ENCODE results near the gene E4F1. TPM values are rescaled to one million over a fixed set of nuclear protein-coding genes. Genes with fewer than 3 reads are reported as not detected.

The E4F1 gene
- polyA plus RNA-seq, 3 donors, result 4.9 to 50.9 (median 5.8) TPM

DNA sequence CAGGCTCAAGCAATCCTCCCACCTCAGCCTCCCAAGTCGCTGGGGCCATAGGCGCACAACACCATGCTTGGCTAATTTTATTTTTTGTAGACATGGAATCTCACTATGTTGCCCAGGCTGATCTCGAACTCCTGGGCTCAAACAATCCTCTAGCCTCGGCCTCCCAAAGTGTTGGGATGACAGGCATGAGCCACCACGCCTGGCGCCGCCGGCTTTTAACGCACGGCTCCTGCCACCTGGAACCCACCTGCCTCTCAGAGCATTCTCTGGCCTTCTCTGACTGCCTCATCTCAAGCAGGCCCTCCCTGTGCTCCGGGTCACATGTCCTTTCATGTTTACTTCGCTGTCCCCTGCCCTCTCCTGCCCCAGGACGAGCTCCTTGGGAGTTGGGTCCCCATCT, 37.3 kb upstream of the E4F1 start:
- H3K4me1 ChIP-seq (ENCODE audit: control insufficient read depth in 1 of 2, insufficient read depth in 2 of 2, low read length in 2 of 2), result no peaks in the 10 kb centered on the region
- WGBS (ENCODE audit: insufficient coverage), result 92% methylated on average over 13 of the region's 13 CpGs
- Mint-ChIP-seq H3K9me3 (peaks cover 0 to 2% (median 0%) of the 10 kb centered on the region in 7 donors), H3K36me3 (no peaks in the 10 kb centered on the region), H3K27ac (peak overlapping the region in 1 of 7 donors; percentile 16), H3K4me3 (no peak overlapping the region), H3K4me1 (no peaks in the 10 kb centered on the region), H3K27me3 (ENCODE audit: low read depth in 3 of 3) (peaks cover 2 to 6% (median 4%) of the 10 kb centered on the region in 3 donors)
- no peak overlapping the region for H3K27ac ChIP-seq (ENCODE audit: low read depth in 1 of 2, low read length in 2 of 2)
- TF ChIP-seq, protein P1, sequence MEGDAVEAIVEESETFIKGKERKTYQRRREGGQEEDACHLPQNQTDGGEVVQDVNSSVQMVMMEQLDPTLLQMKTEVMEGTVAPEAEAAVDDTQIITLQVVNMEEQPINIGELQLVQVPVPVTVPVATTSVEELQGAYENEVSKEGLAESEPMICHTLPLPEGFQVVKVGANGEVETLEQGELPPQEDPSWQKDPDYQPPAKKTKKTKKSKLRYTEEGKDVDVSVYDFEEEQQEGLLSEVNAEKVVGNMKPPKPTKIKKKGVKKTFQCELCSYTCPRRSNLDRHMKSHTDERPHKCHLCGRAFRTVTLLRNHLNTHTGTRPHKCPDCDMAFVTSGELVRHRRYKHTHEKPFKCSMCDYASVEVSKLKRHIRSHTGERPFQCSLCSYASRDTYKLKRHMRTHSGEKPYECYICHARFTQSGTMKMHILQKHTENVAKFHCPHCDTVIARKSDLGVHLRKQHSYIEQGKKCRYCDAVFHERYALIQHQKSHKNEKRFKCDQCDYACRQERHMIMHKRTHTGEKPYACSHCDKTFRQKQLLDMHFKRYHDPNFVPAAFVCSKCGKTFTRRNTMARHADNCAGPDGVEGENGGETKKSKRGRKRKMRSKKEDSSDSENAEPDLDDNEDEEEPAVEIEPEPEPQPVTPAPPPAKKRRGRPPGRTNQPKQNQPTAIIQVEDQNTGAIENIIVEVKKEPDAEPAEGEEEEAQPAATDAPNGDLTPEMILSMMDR (IDR thresholded peaks at IDR 0.05), result no peak
- H3K4me3 ChIP-seq (replicated peaks in 1 of 3; ENCODE audit: low read depth in 2 of 3, low read length in 3 of 3), result no peak overlapping the region
- intact Hi-C loops (cut with micrococcal nuclease), result no loop called here
- H3K9me3 ChIP-seq (replicated peaks in 1 of 2; ENCODE audit: control insufficient read depth in 1 of 2, insufficient read depth in 1 of 2, low read length in 2 of 2), result no peaks in the 10 kb centered on the region
- H3K27me3 ChIP-seq (ENCODE audit: control insufficient read depth in 2 of 2, insufficient read depth in 2 of 2, low read length in 2 of 2), result no peaks in the 10 kb centered on the region
- no peaks in the 10 kb centered on the region for H4K20me1 ChIP-seq (ENCODE audit: insufficient read depth, low read length)
- no peaks in the 10 kb centered on the region for H3K36me3 ChIP-seq (replicated peaks in 1 of 2; ENCODE audit: control insufficient read depth in 1 of 2, insufficient read depth in 2 of 2, low read length in 2 of 2)
- no peak overlapping the region for H2AFZ ChIP-seq (ENCODE audit: insufficient read depth, low read depth, low read length, poor library complexity, severe bottlenecking)
- H3K9ac ChIP-seq (ENCODE audit: insufficient read depth, low read length, poor library complexity, severe bottlenecking), result no peak overlapping the region
- H3K79me2 ChIP-seq (ENCODE audit: insufficient read depth, low read length), result no peaks in the 10 kb centered on the region
- H3K4me2 ChIP-seq (replicated peaks; ENCODE audit: extremely low read depth, low read length, poor library complexity, severe bottlenecking), result no peak overlapping the region
- DNase-seq, result no peak

GRCh38 chr16:2186505-2186904, 36.9 kb upstream of the E4F1 start:
- Histone ChIP-seq H3K27me3 (ENCODE audit: control insufficient read depth in 2 of 2, insufficient read depth in 2 of 2, low read length in 2 of 2) (no peaks in the 10 kb centered on the region), H3K9ac (ENCODE audit: insufficient read depth, low read length, poor library complexity, severe bottlenecking) (no peak overlapping the region), H3K4me1 (ENCODE audit: control insufficient read depth in 1 of 2, insufficient read depth in 2 of 2, low read length in 2 of 2) (no peaks in the 10 kb centered on the region), H3K79me2 (ENCODE audit: insufficient read depth, low read length) (no peaks in the 10 kb centered on the region), H4K20me1 (ENCODE audit: insufficient read depth, low read length) (no peaks in the 10 kb centered on the region), H3K27ac (ENCODE audit: low read depth in 1 of 2, low read length in 2 of 2) (no peak overlapping the region), H3K9me3 (replicated peaks in 1 of 2; ENCODE audit: control insufficient read depth in 1 of 2, insufficient read depth in 1 of 2, low read length in 2 of 2) (no peaks in the 10 kb centered on the region), H3K36me3 (replicated peaks in 1 of 2; ENCODE audit: control insufficient read depth in 1 of 2, insufficient read depth in 2 of 2, low read length in 2 of 2) (no peaks in the 10 kb centered on the region), H3K4me3 (replicated peaks in 1 of 3; ENCODE audit: low read depth in 2 of 3, low read length in 3 of 3) (no peak overlapping the region), H3K4me2 (replicated peaks; ENCODE audit: extremely low read depth, low read length, poor library complexity, severe bottlenecking) (no peak overlapping the region), H2AFZ (ENCODE audit: insufficient read depth, low read depth, low read length, poor library complexity, severe bottlenecking) (no peak overlapping the region)
- Mint-ChIP-seq H3K36me3 (no peaks in the 10 kb centered on the region), H3K9me3 (peaks cover 0 to 2% (median 0%) of the 10 kb centered on the region in 7 donors), H3K4me1 (no peaks in the 10 kb centered on the region), H3K4me3 (no peak overlapping the region), H3K27me3 (ENCODE audit: low read depth in 3 of 3) (peaks cover 3 to 6% (median 4%) of the 10 kb centered on the region in 3 donors), H3K27ac (no peak overlapping the region)
- intact Hi-C loops (cut with micrococcal nuclease), result no loop called here
- DNase-seq, result no peak
- TF ChIP-seq, protein P1 (IDR thresholded peaks at IDR 0.05), result no peak
- 96% methylated on average over 13 of the region's 20 CpGs for WGBS (ENCODE audit: insufficient coverage)
